Frontal cortex (tissue), 4 donors: ENCODE data around the gene LMBRD2. TPM values are rescaled to one million over a fixed set of nuclear protein-coding genes. Genes with fewer than 3 reads are reported as not detected.
"Not testable (repeated sequence)": the region's sequence is repeated elsewhere in the genome, so short reads cannot be mapped to it uniquely, and the experiment has no call there.

Experiments
- DNase-seq, 2 donors: peaks; one replicate each; pipeline ENCODE4 v3.0.0; 2012; ENCODE audit warnings: low spot score in 2 of 2
- FAIRE-seq: peaks from 2 replicates; lab custom pipeline; 2012; peaks lifted over from hg19 to GRCh38; lab: Jason Lieb, UNC
- total RNA-seq: library from RNA; depleted of rRNA; stranded (reverse); fragments of >200 nt; gene quantifications from one replicate; pipeline ENCODE4 v1.2.3, GENCODE V29; 2014
- donor health status: control.
- donor health status: control.
- donor health status: control.

The LMBRD2 gene
- total RNA-seq, 1 donor from 2014 or later, result 77.9 TPM

DNA sequence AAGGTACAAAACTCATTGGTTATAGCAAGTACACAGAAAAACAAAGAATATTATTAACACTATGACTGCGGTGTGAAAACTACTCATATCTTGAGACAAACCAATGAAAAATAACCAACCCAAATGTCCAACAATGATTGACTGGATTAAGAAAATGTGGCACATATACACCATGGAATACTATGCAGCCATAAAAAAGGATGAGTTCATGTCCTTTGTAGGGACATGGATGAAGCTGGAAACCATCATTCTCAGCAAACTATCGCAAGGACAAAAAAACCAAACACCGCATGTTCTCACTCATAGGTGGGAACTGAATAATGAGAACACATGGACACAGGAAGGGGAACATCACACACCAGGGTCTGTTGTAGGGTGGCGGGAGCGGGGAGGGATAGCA is 22.0 kb downstream of the LMBRD2 start:
- DNase-seq, FAIRE-seq: not testable (repeated sequence)

DNA sequence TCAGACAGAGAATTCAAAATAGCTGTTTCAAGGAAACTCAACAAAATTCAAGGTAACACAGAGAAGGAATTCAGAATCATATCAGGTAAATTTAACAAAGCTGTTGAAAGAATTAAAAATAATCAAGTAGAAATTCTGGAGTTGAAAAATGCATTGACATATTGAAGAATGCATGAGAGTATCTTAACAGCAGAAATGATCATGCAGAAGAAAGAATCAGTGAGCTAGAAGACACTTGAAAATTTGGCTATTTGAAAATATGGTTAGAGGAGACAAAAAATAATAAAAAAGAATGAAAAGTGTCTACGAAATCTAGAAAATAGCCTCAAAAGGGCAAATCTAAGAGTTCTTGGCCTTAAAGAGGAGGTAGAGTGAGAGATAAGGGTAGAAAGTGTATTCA is 22.9 kb downstream of the LMBRD2 start:
- FAIRE-seq (no peak), DNase-seq (no peak)

GRCh38 chr5:36125868-36126267 is 25.8 kb downstream of the LMBRD2 start:
- FAIRE-seq (no peak), DNase-seq (no peak)

DNA sequence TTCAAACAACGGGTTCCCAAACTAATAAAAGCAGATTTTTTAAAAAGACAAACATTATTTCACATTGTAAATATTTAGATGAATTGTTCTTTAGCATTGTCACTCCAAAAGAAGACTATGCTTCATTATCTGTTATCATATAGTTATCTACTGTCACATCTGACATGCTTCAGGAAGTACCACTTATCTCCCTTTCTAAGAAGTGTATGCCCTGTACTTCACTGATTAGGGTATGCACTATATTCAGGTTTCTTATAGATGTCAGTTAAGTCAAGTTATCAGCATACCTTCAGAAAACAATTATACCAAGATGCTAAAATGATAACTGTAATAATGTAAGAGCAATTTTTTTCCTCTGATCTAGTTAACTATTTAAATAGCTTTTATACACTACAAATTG is 40.4 kb downstream of the LMBRD2 start:
- FAIRE-seq (no peak), DNase-seq (no peak)

- DNase-seq (no peak), FAIRE-seq (peak; percentile 79)
These were observed 42.8 kb downstream of the LMBRD2 start for GRCh38 chr5:36108758-36109460.

DNA sequence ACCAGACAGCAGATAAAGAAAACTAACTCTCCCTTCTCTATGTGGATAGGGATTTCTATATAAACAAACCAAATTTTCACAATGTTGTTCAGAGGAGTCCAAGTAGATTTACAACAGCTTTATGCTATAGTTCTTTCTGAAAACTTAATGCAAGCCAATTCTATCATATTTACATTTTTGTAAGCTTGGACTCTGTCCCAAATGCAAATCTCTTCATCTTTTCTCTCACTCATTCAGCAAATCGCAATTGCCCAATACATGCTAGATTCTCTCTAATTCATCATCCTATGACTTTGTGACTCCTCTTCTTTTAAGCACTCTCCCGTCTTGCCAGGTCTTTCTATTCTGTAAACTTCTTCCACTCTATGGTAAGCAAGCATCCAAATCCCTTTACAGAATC is 45.9 kb downstream of the LMBRD2 start:
- DNase-seq (no peak), FAIRE-seq (no peak)

DNA sequence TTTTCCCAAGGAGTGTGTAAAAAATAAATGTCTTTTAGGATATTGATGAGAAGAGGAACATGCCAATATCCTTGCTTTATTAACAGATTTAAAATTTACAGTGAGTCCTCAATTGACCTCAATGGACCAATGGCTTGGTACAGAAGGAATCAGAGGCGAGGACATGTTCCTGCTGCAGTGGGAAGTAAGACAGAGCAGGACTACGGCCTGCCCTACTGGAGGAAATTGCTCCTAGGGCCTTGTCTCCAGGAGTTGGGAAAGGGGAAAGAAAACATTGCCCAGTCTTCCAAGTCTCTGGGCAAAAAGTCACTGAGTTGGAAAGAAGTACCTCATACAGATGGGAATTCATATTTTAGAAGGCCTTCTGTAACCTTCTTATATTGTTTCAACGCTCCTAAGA is 51.9 kb downstream of the LMBRD2 start:
- FAIRE-seq (no peak), DNase-seq (no peak)

DNA sequence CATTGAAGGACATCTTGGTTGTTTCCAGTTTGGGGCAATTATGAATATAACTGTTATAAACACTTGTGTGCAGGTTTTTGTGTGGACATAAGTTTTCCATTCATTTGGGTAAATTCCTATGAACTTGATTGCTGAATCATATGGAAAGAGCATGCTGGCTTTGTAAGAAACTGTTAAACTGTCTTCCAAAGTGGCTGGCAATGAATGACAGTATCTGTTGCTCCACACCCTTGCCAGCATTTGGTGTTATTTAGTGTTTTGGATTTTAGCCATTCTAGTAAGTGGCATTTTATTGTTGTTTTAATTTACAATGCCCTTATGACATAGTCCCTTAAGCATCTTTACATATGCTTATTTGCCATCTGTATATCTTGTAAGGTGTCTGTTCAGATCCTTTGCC is 55.2 kb downstream of the LMBRD2 start:
- FAIRE-seq (no peak), DNase-seq (no peak)

- FAIRE-seq, result no peak
- DNase-seq, result no peak
These were observed 61.7 kb downstream of the LMBRD2 start for GRCh38 chr5:36089989-36090388.

DNA sequence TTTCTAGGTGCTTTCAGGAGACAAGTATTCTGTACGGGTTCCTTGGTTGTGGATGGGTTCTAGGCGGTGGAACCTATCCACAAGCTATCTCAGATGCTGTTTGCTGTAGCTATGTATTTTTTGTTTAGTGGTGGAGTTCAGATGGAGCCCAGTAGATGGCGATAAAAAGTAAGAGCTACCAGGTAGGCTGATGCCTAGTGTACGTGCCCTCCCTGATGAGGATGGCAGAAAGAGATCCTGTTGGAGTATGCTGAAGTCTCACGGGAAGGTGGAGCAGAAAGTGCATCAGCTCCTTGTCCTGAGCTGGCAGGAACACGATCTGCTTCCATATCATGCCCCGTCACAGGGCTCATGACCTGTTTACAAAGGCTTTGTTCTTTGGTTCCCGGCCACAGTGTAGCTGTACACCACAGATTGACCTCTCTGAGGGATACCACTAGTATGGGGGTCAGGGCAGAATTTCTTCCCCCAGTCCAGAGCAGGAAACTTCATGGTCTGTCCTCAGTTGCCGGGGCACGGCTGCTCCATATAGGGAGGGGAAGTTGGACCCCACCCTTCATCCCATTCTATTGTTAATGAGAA is 72.4 kb downstream of the LMBRD2 start:
- no peak for FAIRE-seq
- peak; percentile 21 to 46 for DNase-seq

- FAIRE-seq, result no peak
- DNase-seq, result no peak
These were observed 73.3 kb downstream of the LMBRD2 start for GRCh38 chr5:36078430-36078829.

- FAIRE-seq, result no peak
These were observed 78.0 kb downstream of the LMBRD2 start for GRCh38 chr5:36073595-36074216.

DNA sequence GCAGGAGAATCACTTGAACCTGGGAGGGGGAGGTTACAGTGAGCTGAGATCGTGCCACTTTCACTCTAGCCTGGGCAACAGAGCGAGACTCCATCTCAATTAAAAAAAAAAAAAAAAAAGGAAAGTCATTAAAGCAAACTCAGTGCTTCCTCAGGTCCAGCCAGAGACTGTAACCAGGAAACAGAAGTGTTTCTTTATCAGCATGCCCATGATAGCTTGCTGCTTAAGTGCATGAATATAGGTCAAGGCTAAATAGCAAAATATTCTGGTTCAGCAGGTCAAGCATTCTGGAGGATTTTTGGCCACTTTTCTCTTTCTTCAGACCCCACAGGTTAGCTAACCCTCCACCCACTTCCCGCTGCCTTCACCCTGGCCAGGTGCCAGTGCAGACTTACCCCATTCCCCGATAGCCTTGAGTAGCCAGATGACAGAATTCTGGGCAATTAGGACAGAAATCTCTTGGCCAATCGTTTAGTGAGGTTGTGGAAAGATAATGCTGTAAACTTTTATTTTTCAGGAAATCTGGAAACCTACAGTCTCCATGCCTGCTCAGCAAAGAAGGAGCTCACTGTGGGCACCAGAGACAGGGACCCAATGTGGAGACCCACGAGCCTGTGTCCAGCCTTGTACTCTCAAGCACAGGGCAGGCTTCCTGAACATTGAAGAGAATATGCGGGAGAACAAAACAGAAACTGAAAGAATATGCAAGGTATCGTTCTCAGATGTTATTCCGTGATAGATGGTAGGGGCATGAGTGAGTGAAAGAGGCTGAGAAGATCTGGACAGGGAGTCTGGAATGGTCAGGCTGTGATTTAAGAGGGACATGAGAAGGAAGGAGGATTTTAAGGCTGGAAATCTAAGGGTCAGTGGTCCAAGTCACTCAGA is 80.8 kb downstream of the LMBRD2 start:
- DNase-seq (no peak), FAIRE-seq (no peak)

More at GRCh38 chr5:36073595-36074216, 78.0 kb downstream of the LMBRD2 start:
- no peak for DNase-seq

GRCh38 chr5:36068751-36069281 is 82.9 kb downstream of the LMBRD2 start:
- DNase-seq, result no peak
- no peak for FAIRE-seq

DNA sequence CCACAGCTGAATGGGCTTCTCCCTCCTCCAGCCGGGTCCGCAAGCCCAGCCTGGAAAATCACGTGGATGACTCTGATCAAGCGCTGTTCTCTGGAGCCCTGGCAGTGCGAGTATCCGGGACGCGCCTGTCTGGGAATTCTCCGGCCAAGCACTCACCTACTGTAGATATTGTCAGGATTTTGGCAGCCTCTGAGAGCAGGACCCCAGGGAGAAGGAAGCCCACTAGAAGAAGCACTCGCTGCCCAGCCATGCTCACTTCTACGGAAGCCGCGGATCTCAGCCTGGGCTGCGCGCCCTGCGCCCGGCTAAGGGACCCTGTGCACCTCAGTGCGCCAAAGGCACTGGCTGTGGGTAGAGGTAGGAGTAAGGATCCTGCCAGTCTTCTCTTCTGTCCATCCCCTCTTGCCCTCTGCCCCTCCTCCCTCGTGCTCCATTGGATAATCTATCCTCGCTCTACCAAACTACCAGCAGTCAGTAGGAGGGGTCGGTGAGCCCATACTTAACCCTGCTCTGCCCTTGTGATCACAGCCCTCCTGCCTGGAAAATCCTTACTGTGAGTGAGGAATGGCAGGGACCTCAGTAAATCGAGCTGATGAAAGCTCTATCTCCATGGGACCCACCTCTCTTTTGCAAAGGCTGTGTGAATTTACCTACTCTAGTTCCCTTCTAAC is 85.0 kb downstream of the LMBRD2 start, which contains the start of gene UGT3A2:
TSS of gene UGT3A2 (minus strand) at position 343 of the 671 bp plus-strand sequence. CDS start at position 250, 93 bp downstream.
- DNase-seq (no peak), FAIRE-seq (no peak)

DNA sequence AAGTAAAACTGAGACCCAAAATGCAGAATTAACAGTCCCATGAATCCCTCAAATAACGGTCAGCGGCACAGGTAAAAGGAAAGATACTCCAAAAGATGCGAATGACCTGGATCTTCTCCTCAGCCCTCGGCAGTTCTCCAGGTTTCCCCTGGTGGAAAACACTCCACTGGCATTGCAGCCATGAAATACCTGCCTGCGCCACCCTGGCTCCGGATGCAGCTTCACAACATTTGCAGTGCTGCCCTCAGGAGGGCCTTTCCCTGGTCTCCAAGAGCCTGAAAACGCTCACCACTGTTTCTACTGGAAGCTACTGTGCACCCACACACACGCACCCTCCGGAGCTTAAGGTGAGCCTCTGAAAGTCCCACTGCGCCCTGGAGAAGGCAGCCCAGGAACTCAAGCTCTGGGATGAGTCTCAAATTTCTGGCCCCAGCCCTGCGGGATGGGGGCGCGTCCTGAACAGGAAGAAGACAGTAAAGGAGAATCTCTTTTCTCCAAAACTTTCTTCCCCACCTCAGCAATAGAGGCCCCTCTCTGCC is 85.6 kb downstream of the LMBRD2 start:
- FAIRE-seq, result no peak
- DNase-seq, result no peak

- DNase-seq (no peak), FAIRE-seq (no peak)
These were observed 91.2 kb downstream of the LMBRD2 start for GRCh38 chr5:36060420-36060887.

DNA sequence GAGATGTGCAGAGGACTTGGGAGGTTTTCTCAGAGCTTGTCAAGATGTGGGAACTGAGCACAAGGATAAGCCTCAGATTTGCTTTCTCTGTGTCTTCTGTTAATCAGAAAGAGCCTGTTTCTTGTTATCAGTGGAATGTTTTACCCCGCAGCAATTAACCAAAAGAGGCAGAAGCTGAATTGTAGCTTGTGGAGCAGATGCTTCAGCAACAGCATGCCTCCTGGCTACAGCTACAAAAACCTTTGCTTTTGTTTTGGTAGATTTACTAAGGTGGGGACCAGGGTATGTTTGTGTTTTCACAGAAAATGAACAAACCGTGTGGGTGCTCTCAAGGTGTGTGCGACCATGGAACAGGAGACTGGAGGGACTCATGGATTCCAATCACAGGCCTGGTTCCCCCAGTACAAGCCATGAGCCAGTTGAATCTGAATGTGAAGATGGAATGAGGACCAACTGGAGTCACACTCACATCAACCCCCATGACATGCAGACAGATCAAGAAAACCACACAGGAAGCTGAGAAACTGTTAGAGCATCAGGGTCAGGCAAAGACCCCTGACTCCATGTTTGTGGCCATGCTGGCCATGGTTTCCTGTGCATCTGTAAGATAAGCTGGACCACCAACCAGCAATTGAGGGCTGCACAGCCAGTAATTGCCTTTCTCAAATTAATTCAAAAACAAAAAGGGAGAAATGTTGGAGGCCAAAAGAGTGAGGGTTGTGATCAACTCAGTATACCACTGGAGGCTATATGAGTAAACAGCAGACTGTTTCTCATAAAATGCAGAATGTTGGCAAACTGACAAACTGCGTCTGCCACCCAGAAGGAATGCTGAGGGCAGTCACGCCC is 91.9 kb downstream of the LMBRD2 start:
- DNase-seq (no peak), FAIRE-seq (no peak)
